ENCODE results near the gene FKBP14. TPM values are rescaled to one million over a fixed set of nuclear protein-coding genes. Genes with fewer than 3 reads are reported as not detected.

FKBP14 gene
- total and polyA plus RNA-seq, 9 of the 15 experiments (the other 6 are each of a cell fraction or from before 2014, with no cell fraction given): 5.3 to 27.9 (median 14.3) TPM

GRCh38 chr7:29980151-29980550, 46.4 kb downstream of the FKBP14 start:
- Histone ChIP-seq H4K20me1 (replicated peaks; ENCODE audit: control insufficient read depth, insufficient read depth, low read length) (no peaks in the 10 kb centered on the region), H3K4me1 (replicated peaks in 1 of 2; ENCODE audit: control insufficient read depth in 2 of 2, insufficient read depth in 2 of 2, low read length in 2 of 2) (no peaks in the 10 kb centered on the region), H3K36me3 (ENCODE audit: control insufficient read depth, insufficient read depth, low read length) (no peaks in the 10 kb centered on the region), H3K9me1 (ENCODE audit: control insufficient read depth, insufficient read depth, low read length) (no peaks in the 10 kb centered on the region), H3K4me2 (ENCODE audit: insufficient read depth, low read length) (no peak overlapping the region), H3K79me2 (ENCODE audit: control insufficient read depth, insufficient read depth, low read length) (no peaks in the 10 kb centered on the region), H3K4me3 (no peak overlapping the region), H3K27me3 (ENCODE audit: control insufficient read depth in 2 of 2, insufficient read depth in 2 of 2, low read length in 2 of 2) (peaks cover 0 to 6% of the 10 kb centered on the region in 2 experiments; a peak in 2 of 5 replicates), H3K27ac (ENCODE audit: extremely low read depth, low read depth, low read length) (no peak overlapping the region), H3K9me3 (replicated peaks; ENCODE audit: control insufficient read depth, insufficient read depth, low read depth, low read length) (no peaks in the 10 kb centered on the region), H2AFZ (ENCODE audit: low read depth, low read length) (no peak overlapping the region), H3K9ac (ENCODE audit: insufficient read depth in 1 of 2, low read depth in 2 of 2, low read length in 2 of 2) (no peak overlapping the region)
- intact Hi-C loops (cut with micrococcal nuclease) (no loop called here), in situ Hi-C loops (cut with MboI) (no loop called here)
- no peak for TF ChIP-seq ATF6 (CRISPR knock-in tag; IDR thresholded peaks at IDR 0.05)
- no peak for TF ChIP-seq ZNF717 (CRISPR knock-in tag; IDR thresholded peaks at IDR 0.05)
- no peak for TF ChIP-seq PCBP2 (IDR thresholded peaks at IDR 0.05; ENCODE audit: low read depth, low read length, poor library complexity, severe bottlenecking)
- TF ChIP-seq HDAC2 (IDR thresholded peaks at IDR 0.05): no peak
- no peak for ATAC-seq
- ChIA-PET POLR2A (no interaction called here), CTCF (ENCODE audit: low intra/inter-chr PET ratio) (no interaction called here)
- no peak for FAIRE-seq
- no TSS peak for BruUV-seq (replicated peaks)
- DNase-seq (ENCODE audit: extremely low read depth in 1 of 4, low spot score in 3 of 4): no peak
